GM18507 (cell line): ENCODE results near the gene GAS1.

Experiments used
- DNase-seq: peaks from one replicate; pipeline ENCODE4 v3.0.0; 2011; ENCODE audit warnings: low read depth; ENCODE audit not compliant: insufficient read length; ENCODE audit errors: extremely low spot score
- FAIRE-seq: peaks from 2 replicates; lab custom pipeline; 2011; peaks lifted over from hg19 to GRCh38; lab: Jason Lieb, UNC

Gene GAS1

DNA sequence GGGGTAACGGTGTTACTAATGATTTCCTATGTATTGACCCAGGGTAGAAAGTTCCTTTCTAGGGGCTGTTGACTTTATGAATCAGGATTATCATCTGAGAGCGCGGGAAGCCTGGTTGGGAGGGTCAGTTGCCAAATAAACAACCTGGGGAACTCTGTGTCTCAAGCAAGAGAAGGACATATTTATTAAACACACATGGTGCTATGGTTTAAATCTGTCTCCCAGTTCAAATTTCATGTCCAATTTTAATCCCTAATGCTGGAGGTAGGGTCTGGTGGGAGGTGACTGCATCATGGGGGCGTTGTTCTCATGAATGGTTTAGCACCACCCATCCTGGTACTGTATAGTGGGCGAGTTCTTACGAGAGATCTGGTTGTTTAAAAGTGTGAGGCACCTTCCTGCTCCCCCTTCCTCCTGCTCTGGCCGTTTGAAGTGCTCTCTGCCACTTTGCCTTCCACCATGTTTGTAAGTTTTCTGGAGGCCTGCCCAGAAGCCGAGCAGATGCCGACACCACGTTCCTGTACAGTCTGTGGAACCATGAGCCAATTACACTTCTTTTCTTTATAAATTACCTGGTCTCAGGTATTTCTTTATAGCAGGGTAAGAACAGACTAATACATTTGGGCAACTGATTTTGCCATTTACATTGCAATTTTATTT, 19.7 kb upstream of the GAS1 start:
- FAIRE-seq (no peak), DNase-seq (no peak)

DNA sequence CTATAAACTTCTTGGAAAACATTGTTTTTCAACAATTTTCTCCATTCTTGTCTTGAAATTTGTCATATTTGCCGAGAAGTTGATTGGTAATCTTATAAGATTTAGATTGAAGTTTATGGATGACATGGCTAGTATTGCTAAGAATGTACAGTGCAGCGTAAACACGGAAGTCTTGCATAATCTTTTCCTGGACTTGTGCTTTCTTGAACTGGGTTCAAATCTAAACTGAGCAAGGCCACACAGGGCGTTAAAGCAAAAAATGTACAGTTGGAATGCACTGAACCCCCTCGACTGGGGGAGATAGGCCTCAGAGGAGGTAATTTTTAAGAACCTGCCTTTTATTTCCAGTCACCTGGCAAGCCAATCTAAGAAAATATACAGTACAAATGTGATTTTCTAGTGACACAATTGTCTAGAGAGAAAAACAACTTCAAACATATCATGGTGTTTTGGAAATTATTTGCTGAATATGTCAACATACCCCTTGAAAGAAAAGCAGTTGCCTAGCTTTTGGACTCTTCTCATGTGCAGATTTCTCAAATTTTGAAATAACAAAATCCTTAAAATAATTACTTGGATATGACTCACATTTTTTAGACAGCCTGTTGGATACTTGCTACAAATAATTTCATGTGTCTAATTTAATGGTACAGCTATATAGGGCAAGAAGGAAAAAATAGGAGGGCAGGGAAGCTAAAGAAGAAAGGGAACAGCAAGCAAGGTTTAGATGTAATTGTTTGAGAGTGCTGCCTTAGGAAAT, 18.5 kb upstream of the GAS1 start:
- FAIRE-seq (no peak), DNase-seq (no peak)

DNA sequence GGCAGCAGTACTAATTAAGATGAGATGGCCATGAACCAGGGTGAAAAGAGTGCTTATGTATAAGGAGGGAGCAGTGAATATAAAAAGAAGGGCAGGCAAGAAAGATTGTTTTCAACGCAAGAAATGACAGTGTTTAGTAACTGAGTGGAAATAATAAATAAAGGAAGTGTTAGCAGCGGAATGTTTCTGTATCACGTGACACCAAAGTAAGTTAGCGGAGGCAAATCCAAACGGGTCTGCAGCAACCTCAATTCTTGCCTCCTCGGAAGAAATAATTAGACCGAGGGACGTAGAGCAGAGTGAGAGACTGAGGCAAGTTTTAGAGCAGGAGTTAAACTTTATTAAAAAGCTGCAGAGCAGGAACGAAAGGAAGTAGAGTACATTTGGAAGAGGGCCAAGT, 15.4 kb upstream of the GAS1 start:
- DNase-seq (no peak), FAIRE-seq (no peak)

DNA sequence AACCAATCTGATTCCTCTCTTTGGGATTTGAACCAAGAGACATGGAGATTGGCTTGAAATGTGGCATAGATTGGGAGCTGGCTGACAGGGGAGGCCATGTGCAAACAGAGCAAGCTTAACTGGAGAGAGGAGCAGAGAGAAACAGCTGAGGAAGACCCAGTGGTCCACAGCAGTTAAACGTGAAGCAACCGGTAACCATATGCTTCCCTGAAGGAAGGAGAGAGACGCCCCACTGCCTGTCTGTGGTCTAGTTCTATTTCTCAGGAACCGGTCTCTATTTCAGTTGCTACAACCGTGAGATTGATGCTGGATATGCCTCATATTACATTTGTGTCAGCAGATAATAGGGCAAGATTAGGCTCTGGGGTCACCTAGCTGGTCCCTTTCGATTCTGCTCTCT, 13.6 kb upstream of the GAS1 start:
- DNase-seq (no peak), FAIRE-seq (no peak)

DNA sequence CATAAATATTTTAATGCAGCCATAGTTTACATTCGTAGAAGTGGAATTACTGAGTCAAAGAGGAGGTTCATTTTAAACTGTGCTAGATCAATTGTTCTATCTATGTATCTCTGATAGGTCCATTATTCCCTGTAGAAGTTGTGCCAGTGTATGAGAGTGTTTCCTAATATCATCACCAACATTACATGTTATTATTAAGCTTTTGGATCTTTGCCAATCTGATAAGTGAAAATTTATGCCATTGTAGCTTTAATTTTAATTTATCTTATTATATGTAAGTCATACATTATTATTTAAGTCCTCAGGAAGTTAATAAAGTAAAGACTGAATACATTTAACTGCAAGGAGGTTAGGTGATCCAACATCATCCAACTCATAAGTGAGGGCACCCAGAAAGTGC, 10.9 kb upstream of the GAS1 start:
- DNase-seq, result no peak
- no peak for FAIRE-seq

DNA sequence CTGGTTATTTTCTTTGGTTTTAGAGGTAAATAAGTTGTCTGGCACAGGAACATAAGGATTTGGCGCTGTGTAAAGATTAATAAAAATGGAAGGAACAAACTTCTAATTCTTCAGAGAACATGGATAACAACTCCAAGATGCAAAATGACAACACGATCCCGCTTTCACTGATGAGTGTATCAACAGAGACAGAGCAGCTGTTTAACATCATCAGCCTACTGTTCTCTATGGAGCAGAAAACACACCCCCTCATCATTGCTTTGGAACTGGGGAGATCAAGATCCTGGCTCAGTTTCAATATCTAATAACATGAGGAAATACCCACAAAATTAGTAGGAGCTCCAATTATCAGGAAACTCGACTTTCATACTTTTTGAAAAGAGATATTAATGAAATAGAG, 8.3 kb upstream of the GAS1 start:
- DNase-seq (no peak), FAIRE-seq (no peak)

DNA sequence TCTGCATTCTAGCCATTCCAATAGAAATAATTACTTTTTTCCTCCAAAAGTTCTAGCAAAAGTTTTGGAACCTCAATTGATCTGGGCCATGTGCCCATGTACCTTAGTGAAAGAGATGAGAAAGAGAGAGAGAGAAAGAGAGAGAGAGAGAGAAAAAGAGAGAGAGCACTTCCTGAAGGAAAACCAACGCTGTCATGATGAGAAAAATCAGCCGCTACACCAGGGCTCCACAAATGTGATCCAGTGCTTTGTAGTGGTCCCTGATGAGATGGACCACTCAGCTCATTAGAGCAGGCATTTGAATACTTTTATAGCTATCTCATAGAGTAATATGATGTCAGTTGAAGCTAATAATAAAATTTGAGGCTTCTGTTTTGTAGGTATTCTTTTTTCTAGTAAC, 7.7 kb upstream of the GAS1 start:
- DNase-seq (no peak), FAIRE-seq (no peak)

DNA sequence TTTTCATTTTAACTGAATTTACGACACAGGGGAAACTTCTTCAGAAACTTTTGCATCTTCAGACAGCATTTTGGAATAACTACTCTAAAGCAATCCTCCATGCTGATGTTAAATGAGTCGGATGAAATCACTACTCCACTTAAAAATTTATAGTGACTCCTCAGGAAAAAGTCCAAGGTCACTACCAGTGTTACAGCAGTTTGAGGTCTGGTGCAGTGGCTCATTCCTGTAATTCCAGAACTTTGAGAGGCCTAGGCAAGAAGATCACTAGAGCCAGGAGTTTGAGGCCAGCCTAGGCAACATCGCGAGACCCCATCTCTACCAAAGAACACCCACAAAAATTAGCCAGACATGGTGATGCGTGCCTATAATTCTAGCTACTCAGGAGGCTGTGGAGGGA, 5.9 kb upstream of the GAS1 start:
- DNase-seq (no peak), FAIRE-seq (no peak)

DNA sequence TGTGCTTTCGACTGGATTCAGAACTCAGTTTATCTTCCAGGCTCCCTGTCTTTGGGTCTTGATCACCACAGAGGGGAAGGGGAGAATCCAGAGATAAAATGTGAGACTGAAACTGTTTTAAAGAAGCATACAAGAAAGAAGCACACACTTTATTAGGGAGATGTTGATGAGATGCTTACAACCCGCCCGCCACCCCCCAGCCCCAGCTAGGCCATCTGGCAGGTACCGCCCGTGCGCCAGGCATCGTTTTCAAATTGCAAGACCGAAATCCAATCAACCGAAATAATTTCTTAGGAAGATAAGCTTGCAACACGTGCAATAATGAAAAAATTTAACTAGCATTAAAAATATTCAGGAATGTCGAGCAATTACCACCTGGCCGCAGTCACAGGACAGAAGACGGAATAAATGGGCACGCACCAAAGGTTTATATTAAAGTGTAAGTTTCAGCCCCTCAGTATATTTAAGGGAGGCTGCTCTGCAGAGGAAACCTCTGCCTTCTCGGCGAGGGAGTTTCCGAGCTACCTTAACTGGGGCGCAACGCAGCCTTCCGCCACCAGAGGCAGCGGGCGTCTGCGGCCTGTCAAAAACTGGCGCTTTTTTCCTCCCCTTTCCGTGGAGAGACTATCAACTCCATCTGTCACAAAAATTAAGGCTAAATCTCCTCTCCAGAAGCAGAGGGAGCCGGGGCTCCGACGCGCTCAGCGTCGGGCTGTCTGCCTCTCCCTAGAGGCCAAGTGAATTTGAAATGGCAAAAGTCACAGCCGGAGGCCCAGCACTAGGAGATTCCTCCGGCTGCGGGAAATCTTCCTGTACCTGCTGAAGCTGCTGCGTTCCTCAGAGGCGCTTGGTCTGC, 996 bp upstream of the GAS1 start:
- peak; percentile 48 for DNase-seq
- peak; percentile 84 for FAIRE-seq

DNA sequence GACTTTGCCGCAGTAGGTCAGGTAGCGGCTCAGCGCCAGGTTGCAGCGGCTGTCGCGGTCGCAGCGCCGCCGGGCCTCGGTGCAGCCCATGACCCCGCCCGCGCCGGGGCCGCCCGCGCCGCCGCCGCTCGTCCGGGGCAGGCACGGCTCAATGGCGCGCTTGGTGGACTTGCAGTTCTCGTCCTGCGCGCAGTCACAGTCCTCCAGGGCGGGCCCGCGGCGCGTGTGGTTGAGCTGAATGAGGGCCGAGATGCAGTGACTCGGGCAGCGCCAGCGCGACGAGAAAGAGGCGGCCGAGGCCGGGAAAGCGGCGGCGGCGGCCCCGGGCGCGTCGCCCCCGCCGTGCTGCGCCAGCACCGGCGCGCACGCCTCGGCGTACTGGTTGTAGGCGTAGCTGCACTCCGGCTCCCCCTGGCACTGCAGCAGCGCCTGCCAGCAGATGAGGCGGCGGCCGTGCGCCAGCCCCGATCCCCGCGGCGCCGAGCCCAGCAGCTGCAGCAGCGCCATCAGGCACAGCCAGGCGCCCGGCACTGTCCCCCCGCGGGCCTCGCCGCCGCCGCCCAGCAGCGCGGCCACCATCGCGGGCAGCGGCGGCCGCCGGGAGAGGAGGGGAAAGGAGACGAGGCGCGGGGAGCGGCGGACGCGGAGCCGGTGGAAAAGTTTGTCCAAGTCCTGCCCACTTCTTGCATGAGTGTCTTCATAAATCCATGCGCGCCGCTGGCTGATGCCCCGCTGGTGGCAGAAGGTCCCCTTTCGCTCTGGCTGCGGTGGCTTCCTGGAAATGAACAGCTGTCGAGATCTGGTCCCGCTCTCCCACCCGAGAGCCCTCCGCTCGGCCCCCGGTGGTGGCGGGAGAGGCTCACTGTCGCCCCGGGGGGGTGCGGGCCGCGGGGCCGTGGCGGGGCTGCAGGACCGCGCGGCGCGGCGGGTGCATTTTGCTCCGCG, 833 bp downstream of the GAS1 start:
- FAIRE-seq (no peak), DNase-seq (no peak)

DNA sequence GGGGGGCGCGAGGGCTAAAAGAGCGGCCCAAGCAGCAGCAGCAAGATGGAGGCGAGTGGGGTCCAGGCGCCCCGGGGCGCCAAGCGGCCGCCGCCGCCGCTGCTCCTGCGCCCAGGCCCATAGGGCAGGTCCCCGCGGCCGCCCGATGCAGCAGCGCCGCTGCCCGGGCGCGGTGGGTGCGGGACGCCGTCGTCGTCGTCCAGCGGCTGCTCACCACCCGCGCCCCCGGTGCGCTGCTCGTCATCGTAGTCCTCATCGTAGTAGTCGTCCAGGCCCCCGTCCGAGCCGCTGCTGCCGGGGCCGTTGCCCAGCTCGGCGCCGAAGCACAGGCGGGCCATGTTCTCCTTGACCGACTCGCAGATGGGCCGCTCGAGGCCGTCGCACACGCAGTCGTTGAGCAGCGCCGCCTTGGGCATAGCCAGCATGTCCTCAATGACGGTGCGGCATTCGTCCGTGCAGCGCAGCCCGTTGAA, 1.5 kb downstream of the GAS1 start:
- FAIRE-seq, result no peak
- no peak for DNase-seq

DNA sequence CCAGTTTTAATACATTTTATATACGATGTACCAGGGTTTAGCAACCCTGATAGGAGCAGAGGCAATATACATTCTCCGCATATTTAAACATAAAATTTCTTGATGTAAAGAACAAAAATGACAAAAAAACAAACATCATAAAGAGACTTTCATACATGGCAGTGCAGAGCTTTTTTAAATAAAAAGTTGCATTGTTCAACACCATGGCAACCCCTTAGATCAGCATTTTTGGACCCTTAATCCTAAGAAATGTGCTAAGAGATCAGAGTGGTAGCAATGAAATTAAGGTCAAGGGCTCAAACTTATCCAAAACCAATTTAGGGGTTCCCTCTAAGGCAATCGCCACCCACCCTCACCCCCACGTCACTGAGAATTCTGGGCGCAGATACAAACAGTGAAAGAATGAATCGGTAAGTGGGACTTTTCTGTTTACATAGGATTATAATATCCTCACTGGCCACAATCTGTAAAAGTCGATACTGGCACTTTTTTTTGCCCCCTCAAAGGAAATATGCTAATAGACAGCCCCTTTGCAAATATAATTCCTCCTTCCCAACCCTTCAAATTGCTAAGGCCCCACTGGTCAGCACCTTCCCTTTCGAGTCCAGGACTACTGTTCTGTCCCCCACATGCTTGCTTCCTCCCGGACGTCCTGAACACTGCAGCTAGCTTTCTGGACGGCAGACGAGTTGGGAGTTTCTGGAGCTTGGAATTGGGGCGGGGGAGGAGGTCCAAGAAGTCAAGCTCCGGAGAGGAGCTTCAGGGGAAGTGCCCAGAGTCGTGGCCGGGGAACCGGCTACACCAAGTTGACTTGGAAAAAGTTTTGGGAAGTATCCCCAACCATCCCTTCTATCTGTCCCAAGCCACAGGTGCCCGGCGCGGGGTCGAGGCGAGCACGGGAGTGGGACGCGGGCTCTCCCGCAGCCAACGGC, 2.2 kb downstream of the GAS1 start:
- DNase-seq (no peak), FAIRE-seq (no peak)

DNA sequence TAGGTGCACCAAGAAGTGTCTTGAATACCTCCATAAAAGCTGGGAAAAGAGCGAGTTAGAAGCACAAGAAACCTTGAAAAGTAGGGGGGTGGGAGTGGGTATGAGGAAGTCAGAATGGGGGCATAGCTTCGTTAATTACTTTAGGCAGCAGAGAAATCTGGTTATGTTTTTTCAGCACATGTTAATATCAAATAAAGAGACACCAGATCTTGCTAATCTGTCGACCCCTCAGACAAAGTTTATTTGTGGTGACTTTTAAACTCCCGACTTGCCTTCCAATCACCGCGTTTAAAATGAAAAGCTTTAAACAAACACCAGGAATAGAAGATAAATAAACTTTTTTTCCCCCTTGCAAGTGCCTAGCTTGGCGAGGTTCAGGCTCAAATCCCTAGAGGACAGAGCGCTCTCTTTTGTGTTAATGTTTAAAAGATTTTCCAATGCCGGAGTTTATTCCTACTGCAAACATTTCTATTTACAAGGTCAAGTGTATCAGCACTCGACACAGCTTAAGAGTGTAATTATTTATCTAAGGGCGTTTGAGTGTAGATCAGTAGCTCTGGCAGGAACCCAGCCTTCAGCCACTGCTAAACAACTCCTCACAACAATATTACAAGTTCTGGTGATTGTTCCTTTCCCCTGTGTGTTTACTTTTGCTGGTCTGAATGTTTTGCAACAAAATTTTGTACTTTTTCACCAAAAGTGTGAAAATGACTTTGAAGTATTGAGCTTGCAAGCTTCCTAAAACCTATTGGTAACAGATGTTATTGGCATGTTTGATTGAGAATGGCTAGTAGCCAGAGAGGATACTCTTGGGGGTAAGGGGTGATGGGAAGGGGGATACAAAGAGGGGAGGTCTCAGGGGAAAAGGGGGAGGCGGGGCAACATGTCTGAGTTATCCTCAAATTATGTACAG, 3.8 kb downstream of the GAS1 start:
- DNase-seq (no peak), FAIRE-seq (no peak)

DNA sequence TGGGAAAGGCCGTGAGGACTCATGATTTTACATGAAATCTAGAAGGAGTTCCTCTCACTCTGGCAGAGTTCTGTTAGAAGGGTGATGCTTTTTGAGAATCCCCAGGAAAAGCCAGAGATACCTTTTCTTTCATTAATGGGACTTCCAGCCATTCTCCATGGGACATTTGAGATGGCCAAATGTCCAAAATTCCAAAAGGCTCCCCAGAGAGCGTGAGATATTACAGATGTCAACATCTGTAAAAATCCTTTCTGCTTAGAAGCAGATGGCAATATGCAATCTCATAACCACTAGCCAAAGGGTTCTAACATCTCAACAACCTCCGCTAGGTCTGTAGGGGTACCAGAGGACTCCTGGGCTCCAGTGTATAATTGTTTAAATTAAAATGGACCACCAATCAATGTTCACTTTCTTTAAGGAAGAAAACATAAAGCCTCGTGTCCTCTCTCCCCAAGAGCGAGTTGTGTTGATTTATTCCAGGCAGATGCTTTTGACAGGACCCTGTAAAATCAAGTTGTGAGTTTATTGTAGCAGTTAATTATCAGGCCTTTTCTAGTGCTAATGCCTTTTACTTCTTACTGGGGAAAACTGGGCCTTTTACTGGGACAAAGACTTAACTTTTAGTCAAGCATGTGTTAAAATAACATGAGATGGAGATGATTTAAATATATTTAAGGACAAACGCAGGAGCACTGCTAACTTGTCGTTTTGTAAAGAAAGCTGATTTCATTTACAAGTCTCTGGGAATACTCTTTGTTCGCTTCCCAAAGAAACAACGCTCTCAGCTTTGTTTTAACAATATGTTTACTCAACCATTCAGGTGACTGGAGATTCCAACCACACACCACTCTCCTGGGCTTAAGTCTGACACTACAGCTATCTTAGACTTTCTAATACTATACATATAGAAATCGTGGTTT, 4.8 kb downstream of the GAS1 start:
- no peak for FAIRE-seq
- no peak for DNase-seq

DNA sequence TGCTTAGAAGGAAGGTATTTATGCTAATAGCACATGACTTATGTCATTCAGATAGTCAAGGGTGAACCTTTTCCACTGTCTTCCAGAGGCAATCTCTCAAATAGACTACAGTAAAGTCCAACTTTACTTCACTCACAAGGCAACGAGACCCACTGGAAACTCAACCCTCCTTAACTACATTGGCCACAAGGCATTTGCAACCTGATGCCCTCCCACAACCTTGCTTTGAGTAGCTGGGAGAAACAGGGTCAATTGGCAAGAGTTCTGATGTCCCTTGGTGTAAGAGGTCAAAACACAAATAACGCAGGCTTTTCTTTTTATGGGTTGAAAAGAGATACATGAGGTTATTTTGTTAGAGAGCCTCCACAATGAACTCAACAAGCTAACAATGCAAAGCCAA, 6.1 kb downstream of the GAS1 start:
- FAIRE-seq (no peak), DNase-seq (no peak)

DNA sequence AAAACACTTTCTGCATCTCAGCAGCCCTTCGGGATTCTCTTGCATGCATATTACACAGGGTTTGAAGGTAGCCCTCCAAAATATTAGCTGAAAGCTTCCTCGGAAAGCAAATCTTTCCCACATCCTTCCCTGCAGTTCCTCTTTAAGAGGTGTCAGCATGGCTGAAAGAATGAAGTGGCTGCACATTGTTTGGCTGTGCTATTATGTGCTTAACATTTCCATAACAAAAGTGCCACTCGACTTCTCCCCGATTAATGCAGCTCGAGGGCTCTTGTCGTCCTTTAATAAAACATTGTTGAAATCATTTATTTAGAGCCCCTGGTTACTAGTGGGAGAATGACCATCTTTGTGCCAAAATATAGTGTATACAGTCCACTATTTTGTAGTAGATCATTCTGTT, 6.5 kb downstream of the GAS1 start:
- DNase-seq (no peak), FAIRE-seq (no peak)
